ENCODE results near the gene QRICH2.
"Not testable (repeated sequence)": the region's sequence is repeated elsewhere in the genome, so short reads cannot be mapped to it uniquely, and the experiment has no call there.

The QRICH2 gene

GRCh38 chr17:76329664-76330063 is 21.6 kb upstream of the QRICH2 start:
- DNase-seq: no peak

- DNase-seq: peak; percentile 49 to 57
Measured at GRCh38 chr17:76327696-76328095, 19.6 kb upstream of the QRICH2 start.

- DNase-seq: no peak
Measured at GRCh38 chr17:76326306-76326705, 18.2 kb upstream of the QRICH2 start.

- no peak for DNase-seq
Measured at GRCh38 chr17:76318586-76318985, 10.5 kb upstream of the QRICH2 start.

DNA sequence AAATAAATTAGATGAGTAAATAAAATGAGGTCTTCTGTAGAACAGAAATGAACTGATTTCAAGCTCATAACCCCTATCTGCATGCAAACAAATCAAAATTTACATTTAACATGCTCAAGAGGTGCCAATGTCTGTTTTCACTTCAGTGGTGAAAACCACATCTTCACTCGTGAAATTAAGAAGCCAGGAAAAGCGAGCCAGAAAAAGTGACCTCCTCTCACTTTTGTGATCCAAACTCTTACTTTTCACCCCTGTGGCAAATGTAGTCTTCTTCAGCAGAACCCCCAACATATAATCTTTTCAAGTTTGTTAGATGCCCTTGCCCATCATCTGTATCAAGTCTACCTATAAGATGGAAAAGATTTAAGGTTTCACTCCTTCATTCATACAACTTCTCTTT is 9.5 kb upstream of the QRICH2 start:
- DNase-seq: no peak

GRCh38 chr17:76314392-76315227 is 6.5 kb upstream of the QRICH2 start:
- no peak for DNase-seq

GRCh38 chr17:76312735-76313134 is 4.7 kb upstream of the QRICH2 start:
- DNase-seq: no peak

GRCh38 chr17:76309461-76309860 is 1.4 kb upstream of the QRICH2 start:
- no peak for DNase-seq

DNA sequence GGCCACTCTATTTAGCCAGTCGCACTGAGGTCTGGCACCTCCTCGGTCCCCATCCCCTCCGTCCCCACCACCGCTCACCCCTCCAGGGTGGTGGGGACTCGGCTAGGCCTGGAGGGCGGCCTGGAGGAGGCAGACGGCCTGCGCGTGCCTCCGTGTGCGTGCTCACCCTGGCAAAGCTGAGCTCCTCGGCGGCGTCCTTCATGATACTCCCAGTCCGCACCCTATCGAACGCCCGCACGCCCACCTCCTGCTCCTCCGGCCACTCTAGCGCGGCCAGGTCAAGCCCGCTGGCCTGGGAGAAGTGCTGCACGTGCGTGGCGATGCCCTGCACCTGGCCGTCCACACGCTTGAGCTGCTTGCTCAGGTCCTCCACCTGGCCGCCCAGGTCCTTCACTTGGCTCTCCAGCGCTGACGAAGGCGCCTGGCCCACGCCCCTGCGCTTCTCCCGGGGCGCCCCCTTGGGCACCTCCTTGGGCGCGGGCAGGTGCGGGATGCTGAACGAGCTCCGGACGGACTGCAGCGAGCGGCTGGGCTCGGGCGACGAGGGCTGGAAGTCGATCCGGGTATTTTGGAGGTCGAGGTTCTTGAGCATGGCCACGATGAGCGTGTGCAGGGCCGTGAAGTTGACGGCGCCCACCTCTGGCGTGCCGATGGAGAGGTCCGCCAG is 644 bp downstream of the QRICH2 start:
- DNase-seq: no peak

DNA sequence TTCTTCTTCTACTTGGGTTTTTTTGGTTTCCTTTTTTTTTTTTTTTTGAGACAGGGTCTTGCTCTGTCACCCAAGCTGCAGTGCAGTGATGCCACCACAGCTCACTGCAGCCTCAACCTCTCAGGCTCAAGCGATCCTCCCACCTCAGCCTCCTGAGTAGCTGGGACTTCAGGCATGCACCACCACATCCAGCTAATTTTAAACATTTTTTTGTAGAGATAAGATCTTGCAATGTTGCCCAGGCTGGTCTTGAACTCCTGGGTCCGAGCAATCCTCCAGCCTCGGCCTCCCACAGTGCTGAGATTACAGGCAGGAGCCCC is 3.0 kb downstream of the QRICH2 start:
- DNase-seq: not testable (repeated sequence)

GRCh38 chr17:76304226-76305134 is 3.6 kb downstream of the QRICH2 start:
- DNase-seq: no peak

DNA sequence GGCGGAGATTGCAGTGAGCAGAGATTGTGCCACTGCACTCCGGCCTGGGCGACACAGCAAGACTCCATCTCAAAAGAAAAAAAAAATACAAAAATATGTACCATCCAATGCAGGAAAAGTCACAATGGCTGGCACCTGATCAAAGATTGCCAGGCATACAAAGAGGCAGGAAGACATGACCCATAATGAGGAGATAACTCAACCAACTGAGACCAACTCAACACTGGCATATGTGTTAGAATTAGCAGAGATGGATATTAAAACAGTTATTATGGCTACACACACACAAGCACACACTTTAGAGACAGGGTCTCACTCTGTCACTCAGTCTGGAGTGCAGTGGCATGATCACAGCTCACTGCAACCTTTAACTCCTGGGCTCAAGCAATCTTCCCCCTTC is 10.6 kb downstream of the QRICH2 start:
- DNase-seq: no peak

- no peak for DNase-seq
Measured at GRCh38 chr17:76296889-76297288, 11.2 kb downstream of the QRICH2 start.

DNA sequence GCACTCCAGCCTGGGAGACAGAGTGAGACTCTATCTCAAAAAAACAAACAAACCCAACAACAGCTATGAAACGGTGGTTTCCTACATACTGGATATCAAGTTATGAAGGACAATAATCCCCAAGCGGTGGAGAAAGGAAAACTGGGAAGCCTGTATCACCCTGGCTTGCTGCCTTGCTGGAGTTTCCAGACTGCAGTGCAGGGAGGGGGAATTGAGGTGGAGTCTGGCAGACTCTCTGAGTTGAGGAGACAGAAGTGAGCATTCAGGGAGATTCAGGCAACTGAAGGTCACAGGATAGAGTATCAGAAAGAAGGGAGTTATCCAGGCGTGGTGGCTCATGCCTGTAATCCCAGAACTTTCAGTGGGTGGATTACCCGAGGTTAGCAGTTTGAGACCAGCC is 11.9 kb downstream of the QRICH2 start:
- DNase-seq: no peak

DNA sequence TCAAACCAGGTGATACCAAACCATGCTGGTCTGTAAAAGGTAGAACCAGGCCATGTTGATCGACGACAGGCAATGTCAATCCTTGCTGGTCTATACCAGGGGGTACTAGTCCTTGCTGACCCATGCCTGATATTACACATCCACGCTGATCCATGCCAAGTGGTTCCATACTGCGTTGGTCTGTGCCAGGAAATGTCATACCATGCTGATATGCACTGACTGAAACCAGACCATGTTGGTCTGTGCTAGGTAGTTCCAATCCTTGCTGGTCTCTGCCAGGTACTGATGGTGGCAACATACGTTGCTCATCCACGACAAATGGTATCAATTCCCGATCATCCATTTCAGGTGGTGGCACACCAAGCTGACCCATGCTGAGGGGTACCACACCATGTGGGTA is 15.0 kb downstream of the QRICH2 start:
- no peak for DNase-seq

- DNase-seq: no peak
Measured at GRCh38 chr17:76292567-76292966, 15.5 kb downstream of the QRICH2 start.

DNA sequence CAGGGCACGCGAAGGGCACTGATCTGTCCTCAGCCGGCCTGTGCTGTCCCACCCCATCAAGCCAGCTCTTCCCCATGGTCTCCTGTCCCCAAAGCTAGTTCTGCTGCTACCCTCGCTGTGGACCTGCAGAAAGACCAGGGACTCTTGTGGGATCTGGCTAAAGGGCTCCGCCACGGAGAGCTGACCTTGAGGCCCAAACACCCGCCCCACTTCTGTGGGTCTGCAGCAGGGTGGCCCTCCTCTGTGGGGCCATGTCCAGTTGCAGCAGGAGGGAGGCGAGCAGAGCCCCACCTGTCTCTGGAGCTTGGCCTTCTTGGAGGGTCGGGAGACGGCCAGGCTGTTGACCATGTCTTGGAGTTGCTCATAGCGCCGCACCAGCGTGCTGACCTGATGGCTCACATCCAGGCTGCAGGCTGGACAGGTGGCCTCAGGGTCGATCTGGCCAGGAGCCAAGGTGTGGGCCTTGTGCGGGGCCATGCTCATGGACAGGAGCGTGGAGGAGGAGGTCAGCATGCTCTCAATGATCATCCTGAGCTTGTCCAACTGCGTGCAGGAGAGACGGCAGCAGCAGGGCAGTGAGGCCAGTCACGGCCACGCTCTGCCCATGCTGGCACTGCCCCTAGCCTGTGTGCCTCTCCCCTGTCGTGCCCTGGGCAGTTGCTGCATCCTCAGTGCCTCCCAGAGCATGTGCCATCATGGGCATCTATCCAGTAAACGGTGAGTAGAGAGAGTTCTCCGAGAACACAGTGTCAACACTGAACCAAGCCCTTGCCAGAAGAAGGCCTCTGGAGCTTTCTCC is 26.3 kb downstream of the QRICH2 start:
- DNase-seq: no peak

DNA sequence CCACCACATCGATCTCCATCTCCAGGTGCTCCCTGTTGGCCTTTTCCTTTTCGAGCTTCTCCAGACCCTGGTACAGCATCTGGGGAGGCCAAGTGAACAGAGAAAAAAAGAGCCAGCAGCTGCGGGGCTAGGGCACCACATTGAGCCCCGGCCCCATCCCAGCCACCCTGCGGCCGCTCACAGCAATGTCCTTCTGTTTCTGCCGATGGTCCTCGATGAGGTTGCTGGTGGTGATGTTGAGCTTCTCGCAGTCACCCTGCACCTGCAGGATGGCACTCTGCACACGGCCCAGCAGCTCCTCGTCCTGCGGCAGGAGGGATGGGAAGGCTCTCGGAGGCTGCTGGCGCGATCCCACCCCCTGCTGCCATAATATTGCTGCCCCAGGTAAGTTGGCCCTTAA is 27.4 kb downstream of the QRICH2 start:
- no peak for DNase-seq

- DNase-seq: no peak
Measured at GRCh38 chr17:76279742-76280287, 28.3 kb downstream of the QRICH2 start.

- peak; percentile 68 to 74 for DNase-seq
Measured at GRCh38 chr17:76278952-76279741, 28.9 kb downstream of the QRICH2 start.

DNA sequence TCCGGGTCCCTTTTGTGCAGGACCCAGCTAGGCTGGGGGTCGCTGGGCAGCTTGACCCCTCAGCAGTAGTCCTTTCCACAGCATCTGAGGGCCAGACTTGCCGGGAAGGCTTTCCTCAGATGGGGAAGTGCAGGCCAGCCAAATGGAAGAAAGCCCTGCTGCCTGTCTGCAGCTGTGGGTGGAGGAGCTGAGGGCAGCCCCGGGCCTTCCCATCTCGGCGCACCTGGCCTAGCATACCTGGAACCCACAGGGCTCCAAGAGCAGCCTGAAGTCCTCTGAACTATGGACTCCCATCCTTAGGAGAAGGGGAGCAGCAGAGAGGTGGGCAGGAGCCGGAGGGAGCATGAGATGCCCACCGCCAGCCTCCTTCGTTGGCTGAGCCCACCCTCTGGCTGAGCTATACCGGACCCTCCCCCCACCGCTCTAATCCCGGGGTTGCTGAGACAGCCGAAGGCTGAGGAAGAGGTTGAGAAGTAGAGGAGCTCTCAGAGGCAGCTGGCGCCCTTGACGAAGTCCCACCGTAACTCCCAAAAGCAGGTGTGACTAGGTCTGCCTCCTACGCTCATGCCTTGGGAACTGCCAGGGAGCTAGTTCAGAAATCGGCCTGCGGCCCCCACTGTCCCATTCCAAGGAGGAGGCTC is 29.7 kb downstream of the QRICH2 start:
- no peak for DNase-seq
